ENCODE results near the gene RNF150.

Gene RNF150

GRCh38 chr4:141037446-141037845, 95.8 kb downstream of the RNF150 start:
- H3K4me3 ChIP-seq (ENCODE audit: control insufficient read depth, low read depth, low read length) = no peak overlapping the region
- no peak for DNase-seq (ENCODE audit: low read depth)
- TF ChIP-seq, protein P1, sequence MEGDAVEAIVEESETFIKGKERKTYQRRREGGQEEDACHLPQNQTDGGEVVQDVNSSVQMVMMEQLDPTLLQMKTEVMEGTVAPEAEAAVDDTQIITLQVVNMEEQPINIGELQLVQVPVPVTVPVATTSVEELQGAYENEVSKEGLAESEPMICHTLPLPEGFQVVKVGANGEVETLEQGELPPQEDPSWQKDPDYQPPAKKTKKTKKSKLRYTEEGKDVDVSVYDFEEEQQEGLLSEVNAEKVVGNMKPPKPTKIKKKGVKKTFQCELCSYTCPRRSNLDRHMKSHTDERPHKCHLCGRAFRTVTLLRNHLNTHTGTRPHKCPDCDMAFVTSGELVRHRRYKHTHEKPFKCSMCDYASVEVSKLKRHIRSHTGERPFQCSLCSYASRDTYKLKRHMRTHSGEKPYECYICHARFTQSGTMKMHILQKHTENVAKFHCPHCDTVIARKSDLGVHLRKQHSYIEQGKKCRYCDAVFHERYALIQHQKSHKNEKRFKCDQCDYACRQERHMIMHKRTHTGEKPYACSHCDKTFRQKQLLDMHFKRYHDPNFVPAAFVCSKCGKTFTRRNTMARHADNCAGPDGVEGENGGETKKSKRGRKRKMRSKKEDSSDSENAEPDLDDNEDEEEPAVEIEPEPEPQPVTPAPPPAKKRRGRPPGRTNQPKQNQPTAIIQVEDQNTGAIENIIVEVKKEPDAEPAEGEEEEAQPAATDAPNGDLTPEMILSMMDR (conservative IDR thresholded peaks at IDR 0.05; ENCODE audit: control insufficient read depth, insufficient read depth, low read depth, low read length) = no peak

DNA sequence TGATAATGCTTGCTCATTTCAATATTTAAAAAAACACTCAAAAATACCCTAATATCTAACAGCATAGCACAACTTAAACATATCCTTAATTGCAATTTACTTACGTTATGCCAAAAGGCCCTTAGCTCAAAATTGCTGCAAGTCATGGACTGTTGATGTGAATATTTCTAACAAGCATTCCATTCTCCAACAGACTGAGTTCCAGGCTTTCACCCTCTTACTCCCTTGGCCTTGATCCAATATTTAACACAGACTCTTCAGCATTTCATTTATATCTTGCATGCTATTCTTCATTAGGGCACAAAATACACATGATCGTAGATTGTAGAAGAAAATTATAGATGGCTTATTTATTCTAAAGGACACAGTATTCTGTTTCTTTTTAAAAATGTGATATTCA, 96.5 kb downstream of the RNF150 start:
- DNase-seq (ENCODE audit: low read depth) = no peak
- no peak overlapping the region for H3K4me3 ChIP-seq (ENCODE audit: control insufficient read depth, low read depth, low read length)
- TF ChIP-seq, protein P1 (conservative IDR thresholded peaks at IDR 0.05; ENCODE audit: control insufficient read depth, insufficient read depth, low read depth, low read length) = no peak

DNA sequence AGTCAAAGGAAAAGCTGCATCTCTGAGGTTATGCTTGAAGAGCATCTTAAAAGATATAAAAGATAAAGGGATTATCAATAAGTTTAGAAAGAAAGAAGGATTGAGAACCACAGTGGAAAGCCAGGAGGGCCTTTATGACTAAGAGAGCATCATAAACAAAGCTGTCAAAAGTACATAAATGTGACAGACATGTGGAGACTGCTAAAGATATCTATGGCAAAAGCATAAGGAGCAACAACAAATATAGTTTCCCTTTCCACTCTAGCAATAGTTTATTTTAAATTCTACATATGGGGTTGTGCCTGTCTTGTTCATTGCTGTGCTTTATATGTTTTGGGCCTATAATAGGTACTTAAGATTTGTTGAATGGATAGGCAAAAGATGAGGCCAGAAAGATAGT, 97.3 kb downstream of the RNF150 start:
- TF ChIP-seq, protein P1 (conservative IDR thresholded peaks at IDR 0.05; ENCODE audit: control insufficient read depth, insufficient read depth, low read depth, low read length) = no peak
- DNase-seq (ENCODE audit: low read depth) = no peak
- no peak overlapping the region for H3K4me3 ChIP-seq (ENCODE audit: control insufficient read depth, low read depth, low read length)

DNA sequence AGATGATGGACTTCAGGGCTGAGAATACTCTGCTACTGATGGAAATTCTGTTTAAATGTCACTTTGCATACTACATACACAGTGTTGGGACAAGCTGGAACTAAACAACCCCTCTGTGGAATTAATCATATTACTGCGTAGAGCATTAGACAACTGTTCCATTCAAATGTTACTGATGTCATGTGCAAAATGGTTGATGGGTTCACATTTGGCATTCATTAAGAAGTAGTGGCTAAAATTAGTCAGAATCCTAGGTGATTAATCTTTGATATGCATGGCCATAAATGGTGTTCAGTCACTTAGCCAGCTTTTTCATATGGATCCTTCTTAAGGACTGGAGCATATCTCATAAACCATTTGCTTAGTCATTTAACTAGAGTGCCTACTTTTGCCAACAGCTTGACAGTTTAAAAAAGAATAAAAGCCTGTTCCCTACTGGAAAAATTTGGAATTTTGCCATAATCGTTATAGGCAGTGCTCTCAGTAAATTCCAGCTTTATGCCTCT, 105.2 kb downstream of the RNF150 start:
- peak; percentile 95 for DNase-seq (ENCODE audit: low read depth)

GRCh38 chr4:141027421-141027820, 105.8 kb downstream of the RNF150 start:
- TF ChIP-seq, protein P1 (conservative IDR thresholded peaks at IDR 0.05; ENCODE audit: control insufficient read depth, insufficient read depth, low read depth, low read length) = no peak
- no peak overlapping the region for H3K4me3 ChIP-seq (ENCODE audit: control insufficient read depth, low read depth, low read length)
- DNase-seq (ENCODE audit: low read depth) = peak; percentile 56

More for the DNA sequence above, 105.2 kb downstream of the RNF150 start:
- no peak overlapping the region for H3K4me3 ChIP-seq (ENCODE audit: control insufficient read depth, low read depth, low read length)
- TF ChIP-seq, protein P1 (conservative IDR thresholded peaks at IDR 0.05; ENCODE audit: control insufficient read depth, insufficient read depth, low read depth, low read length) = no peak

DNA sequence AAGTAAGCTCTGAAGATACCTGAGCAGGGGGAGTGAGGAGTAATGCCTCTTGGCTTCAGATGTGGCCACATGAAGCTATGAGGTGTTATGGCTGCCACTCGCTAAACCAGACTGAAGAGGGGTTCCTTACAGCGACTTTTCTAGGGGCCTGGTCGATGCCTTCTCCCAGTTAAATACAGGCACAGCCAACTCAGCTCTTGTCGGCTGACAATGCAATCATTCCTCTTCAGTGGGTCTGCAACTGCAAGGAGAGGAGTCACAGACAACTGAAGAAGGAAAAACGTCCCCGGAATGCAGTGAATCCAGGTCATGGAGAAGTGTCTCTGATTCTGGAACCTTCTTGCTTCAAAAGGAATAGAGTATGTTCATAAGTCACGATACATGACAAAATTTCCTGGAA, 106.4 kb downstream of the RNF150 start:
- DNase-seq (ENCODE audit: low read depth) = no peak
- no peak overlapping the region for H3K4me3 ChIP-seq (ENCODE audit: control insufficient read depth, low read depth, low read length)
- TF ChIP-seq, protein P1 (conservative IDR thresholded peaks at IDR 0.05; ENCODE audit: control insufficient read depth, insufficient read depth, low read depth, low read length) = no peak

DNA sequence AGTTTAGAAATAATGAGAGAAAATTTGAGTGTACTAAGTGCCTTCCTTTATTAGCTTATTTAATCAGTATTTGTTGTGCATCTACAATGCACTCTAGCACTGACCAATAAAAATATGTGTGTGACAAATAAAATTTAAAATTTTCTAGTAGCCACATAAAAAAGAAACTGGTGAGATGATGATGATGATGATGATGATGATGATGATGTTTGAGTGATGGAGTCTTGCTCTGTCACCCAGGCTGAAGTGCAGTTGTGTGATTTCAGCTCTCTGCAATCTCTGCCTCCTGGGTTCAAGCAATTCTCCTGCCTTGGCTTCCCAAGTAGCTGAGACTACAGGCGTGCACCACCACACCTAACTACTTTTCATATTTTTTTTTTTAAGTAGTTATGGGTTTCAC, 110.2 kb downstream of the RNF150 start:
- TF ChIP-seq, protein P1 (conservative IDR thresholded peaks at IDR 0.05; ENCODE audit: control insufficient read depth, insufficient read depth, low read depth, low read length) = no peak
- DNase-seq (ENCODE audit: low read depth) = no peak
- no peak overlapping the region for H3K4me3 ChIP-seq (ENCODE audit: control insufficient read depth, low read depth, low read length)
